Activated T-helper 9 cell treated with anti-CD3 and anti-CD28 coated beads, Interleukin-2, amount 50 U/mL, for 16 hours (primary cell): ENCODE data around the gene UBE2I.
"Not testable (repeated sequence)": the region's sequence is repeated elsewhere in the genome, so short reads cannot be mapped to it uniquely, and the experiment has no call there.

Source experiments
- DNase-seq: peaks from one replicate; pipeline ENCODE4 v3.0.0-alpha.2; 2020; ENCODE audit warnings: low read depth

Gene UBE2I

DNA sequence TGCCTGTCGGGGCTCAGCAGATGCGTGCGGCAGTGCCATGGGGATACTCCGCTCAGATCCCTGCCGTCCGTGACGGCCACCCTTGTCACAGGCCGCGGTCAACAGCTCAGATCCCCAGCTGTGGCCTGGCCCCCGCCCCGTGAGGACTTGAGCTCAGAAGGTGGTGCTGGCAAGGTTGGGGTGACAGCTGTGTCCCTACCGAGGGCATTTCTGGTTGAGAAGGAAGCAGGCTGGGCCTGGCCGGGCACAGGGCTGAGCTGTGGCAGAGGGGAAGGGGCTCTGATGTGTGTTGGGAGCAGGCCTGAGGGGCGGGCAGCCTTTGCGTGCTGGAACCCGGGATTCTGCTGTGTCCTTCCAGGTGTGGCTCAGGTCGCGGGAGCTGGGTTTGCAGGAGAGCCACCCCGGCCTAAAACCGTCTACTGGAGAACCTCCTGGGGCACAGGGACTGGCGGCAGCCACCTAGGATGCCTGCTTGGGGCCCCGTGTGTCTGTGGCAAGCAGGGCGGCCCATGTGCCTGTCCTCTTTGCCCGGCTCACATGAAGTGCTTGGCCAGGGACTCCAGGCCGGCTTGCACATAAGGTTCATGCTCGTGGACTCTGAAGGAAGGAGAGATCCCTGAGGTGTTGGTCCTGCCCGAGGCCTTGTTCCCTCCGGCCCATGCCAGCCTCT, 5.1 kb downstream of the UBE2I start:
- DNase-seq, result no peak

DNA sequence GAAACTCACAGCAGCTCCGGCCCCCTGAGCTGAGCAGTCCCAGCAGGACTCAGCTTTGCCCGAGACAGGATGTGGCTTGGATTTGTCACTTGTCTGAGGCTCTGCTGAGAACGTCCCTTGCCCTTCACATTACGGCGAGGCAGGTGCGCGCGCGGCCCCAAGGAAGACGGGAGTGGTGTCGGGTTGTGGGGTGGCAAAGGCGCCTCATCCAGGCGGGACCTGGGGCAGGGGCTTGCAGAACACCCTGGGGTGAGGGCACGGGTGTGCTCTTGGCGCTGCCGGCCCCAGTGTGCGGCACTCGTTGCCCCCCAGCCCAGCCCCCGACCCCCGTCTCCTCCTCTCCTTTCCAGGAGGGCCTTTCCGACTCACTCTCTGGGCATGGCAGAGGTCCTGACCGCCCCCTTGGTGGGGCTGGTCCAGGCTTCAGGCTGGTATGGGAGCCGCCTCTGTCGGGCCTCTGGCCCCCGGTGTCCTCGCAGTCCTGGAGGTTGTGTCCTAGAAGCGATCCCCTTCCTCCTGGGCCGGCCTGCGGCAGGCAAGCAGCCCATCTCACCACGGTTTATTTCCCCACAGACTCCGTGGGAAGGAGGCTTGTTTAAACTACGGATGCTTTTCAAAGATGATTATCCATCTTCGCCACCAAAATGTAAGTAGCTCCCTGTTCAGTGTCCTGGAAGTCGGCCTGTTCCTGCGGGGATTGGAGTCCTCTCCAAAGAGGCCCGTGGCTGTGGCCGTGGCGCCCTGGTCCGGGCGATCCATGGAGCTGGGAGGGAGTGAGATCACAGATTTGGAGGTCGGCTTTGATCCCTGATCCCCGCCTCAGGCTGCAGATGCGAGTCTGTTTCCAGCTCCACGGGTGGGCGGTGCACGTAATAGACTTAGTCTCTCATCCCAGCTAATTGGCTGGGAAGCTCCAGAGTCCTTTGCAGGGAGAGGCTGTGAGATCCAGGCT, 5.9 kb downstream of the UBE2I start:
- DNase-seq, result no peak

- DNase-seq, result no peak
Measured at GRCh38 chr16:1316033-1316405, 6.6 kb downstream of the UBE2I start.

GRCh38 chr16:1317479-1318267, 8.2 kb downstream of the UBE2I start:
- no peak for DNase-seq

- no peak for DNase-seq
Measured at GRCh38 chr16:1318268-1318545, 8.8 kb downstream of the UBE2I start.

DNA sequence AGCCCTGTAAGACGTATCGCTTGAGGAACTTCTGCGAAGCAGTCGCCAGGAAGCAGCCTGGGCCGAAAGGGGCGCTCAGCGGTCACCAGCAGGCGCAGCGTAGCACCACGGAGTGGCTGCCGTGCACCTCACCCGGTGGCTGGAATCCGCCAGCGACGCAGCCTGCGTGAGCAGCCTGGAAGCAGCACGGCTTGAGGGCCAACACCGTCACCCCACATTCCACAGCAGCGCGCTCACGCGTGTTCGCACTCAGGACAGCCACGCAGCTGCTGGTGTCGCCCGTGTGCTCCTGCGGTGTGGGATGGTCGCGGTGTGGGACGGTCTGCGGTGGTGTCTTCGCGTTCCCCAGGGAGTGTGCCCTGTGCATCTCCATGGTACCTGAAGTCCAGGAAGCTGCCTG, 9.6 kb downstream of the UBE2I start:
- no peak for DNase-seq

GRCh38 chr16:1320097-1320496, 10.7 kb downstream of the UBE2I start:
- DNase-seq, result no peak

- DNase-seq, result no peak
Measured at GRCh38 chr16:1320658-1321240, 11.3 kb downstream of the UBE2I start.

DNA sequence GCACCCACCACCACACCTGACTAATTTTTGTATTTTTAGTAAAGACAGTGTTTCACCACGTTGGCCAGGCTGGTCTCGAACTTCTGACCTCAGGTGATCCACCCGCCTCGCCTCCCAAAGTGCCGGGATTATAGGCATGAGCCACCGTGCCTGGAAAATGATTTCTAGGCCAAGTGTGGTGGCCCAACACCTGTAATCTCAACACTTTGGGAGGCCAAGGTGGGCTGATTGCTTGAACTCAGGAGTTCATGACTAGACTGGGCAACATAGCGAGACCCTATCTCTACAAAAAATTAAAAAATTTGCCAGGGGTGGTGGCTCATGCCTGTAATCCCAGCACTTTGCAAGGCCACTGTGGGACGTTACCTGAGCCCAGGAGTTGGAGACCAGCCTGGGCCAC, 13.0 kb downstream of the UBE2I start:
- no peak for DNase-seq

- no peak for DNase-seq
Measured at GRCh38 chr16:1323296-1324239, 14.1 kb downstream of the UBE2I start.

DNA sequence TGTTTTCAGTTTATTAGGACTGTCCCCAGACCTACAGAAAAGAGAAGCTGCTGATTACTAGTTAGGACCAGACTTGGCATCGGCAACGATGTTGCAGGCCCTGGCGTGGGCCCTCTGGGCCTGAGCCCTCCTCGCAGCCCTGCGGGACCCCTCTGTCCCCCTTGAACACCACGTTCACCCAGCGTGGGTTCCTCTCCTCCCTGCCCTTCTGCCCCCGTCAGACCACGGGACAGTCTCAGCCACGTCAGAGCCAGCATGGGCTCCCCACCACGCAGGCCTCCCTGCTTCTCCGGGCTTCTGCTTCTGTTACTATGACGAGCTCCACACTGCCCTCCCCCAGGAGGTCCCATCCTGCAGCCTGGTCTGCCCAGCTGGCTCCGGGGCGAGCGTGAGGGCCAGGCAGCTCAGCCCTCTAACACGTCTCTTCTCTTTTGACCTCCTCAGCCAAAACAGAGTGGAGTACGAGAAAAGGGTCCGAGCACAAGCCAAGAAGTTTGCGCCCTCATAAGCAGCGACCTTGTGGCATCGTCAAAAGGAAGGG, 14.9 kb downstream of the UBE2I start:
- DNase-seq, result no peak

DNA sequence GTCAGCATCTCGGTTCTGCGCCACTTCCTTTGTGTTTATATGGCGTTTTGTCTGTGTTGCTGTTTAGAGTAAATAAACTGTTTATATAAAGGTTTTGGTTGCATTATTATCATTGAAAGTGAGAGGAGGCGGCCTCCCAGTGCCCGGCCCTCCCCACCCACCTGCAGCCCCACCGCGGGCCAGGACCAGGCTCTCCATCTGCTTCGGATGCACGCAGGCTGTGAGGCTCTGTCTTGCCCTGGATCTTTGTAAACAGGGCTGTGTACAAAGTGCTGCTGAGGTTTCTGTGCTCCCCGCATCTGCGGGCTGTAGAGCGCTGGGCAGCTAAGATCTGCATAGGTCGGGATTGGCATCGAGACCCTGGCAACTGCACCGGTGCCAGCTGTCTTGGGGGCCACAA, 15.8 kb downstream of the UBE2I start:
- DNase-seq, result no peak

GRCh38 chr16:1325673-1326371, 16.4 kb downstream of the UBE2I start:
- no peak for DNase-seq

DNA sequence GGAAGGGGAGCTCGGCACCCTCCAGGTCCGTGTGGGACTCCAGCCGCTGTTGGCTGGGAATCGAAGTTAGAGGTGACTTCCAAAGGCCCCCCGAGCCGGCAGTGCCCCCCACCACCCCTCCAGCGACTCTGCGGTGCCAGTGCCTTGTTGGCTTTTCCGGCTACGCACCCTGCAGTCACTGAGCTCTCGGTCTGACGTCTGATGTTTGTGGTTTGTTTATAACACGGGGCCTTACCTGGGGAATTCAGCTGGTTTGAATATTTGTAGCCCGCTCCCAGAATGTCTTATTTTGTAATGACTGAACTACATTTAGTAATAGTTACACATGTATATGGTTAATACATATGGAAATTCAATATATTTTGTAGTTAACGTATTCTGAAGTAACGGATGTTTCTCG, 17.0 kb downstream of the UBE2I start:
- no peak for DNase-seq

DNA sequence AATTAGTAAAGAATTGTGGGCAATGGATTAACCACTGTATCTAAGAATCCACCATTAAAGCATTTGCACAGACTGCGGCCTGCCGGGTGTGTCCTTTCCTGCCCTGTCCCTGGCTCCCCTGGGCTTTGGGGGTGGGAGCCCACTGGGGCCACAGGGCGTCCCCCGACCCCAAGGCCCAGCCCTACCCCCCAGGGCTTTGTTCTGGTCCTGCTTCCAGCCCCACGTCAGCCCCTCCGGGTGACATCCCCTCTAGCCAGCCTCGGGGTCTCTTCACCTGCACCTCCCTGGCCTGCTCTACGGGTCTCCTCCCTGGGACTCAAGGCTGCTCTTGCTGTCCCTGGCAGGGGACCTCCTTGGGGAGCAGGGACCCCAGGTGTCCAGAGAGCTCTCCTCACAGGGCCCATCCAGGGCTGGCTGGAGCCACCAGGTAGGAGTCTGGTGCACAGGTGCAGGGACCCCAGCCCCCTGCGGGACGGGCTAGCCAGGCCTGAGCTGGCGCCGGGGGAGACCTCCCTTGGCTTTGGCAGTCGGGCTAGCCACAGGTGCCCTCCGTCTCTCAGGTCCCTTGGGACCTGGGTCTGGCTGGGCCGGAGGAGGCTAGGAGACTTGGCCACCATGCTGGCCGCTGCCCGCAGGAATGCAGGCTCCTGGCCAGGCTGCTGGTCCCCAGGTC, 17.6 kb downstream of the UBE2I start:
- no peak for DNase-seq

GRCh38 chr16:1327619-1327947, 18.1 kb downstream of the UBE2I start:
- no peak for DNase-seq

- not testable (repeated sequence) for DNase-seq
Measured at GRCh38 chr16:1328136-1328535, 18.7 kb downstream of the UBE2I start.

DNA sequence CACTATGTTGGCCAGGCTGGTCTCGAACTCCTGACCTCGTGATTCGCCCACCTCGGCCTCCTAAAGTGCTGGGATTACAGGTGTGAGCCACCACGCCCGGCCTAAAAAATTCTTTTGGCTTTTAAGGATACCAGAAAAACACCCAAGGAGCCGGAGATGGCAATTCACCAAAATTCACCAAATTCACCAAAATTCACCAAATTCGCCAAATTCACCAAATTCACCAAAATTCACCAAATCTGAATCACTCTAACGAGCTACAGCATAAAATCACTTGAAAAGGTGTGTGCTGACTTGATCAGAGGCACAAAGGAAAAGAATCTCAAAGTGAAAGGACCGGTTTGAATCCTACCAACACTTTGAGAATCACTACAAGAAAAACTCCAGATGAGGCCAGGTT, 19.5 kb downstream of the UBE2I start:
- DNase-seq, result not testable (repeated sequence)

- no peak for DNase-seq
Measured at GRCh38 chr16:1330260-1330914, 21.0 kb downstream of the UBE2I start.
